IgD-negative memory B cell (primary cell): ENCODE results near the gene ELP6. TPM values are rescaled to one million over a fixed set of nuclear protein-coding genes. Genes with fewer than 3 reads are reported as not detected.

Experiments used
- H3K27ac Mint-ChIP-seq, 3 donors: one replicate each; pipeline ENCODE4 v1.8.0; 2020 to 2022; ENCODE audit warnings: mild to moderate bottlenecking in 3 of 3, mixed read lengths in 3 of 3, moderate library complexity in 1 of 3
- H3K27me3 Mint-ChIP-seq: one replicate; pipeline ENCODE4 v1.8.0; 2021; ENCODE audit warnings: mixed read lengths
- H3K36me3 Mint-ChIP-seq: one replicate; pipeline ENCODE4 v1.8.0; 2020; ENCODE audit warnings: mild to moderate bottlenecking, mixed read lengths
- H3K4me1 Mint-ChIP-seq, 3 donors: one replicate each; pipeline ENCODE4 v1.8.0; 2020 to 2022; ENCODE audit warnings: mixed read lengths in 3 of 3, mild to moderate bottlenecking in 1 of 3
- H3K4me3 Mint-ChIP-seq, 4 donors: one replicate each; pipeline ENCODE4 v1.8.0; 2020 to 2022; ENCODE audit warnings: mild to moderate bottlenecking in 4 of 4, mixed read lengths in 4 of 4, moderate library complexity in 3 of 4
- H3K9me3 Mint-ChIP-seq, 3 donors: one replicate each; pipeline ENCODE4 v1.8.0; 2020 to 2021; ENCODE audit warnings: mixed read lengths in 3 of 3, mild to moderate bottlenecking in 1 of 3
- polyA plus RNA-seq: library from polyadenylated mRNA; unstranded; fragments of 300-500 nt; fragmentation: Illumina TruSeq; gene quantifications from one replicate; pipeline ENCODE4 v1.2.3, GENCODE V29; 2021

ELP6 gene
- 39.2 TPM for polyA plus RNA-seq

GRCh38 chr3:47513125-47513929, at the start of gene ELP6:
TSS of gene ELP6 (minus strand) at chr3:47513712. CDS start at chr3:47513590, 122 bp downstream.
- H3K27me3 Mint-ChIP-seq = no peaks in the 10 kb centered on the region
- H3K27ac Mint-ChIP-seq = peak within 1 kb of the TSS; percentile 99
- no peaks in the 10 kb centered on the region for H3K9me3 Mint-ChIP-seq
- H3K36me3 Mint-ChIP-seq = peaks cover 5% of the 10 kb centered on the region
- peak within 1 kb of the TSS; percentile 98 to 100 (median 99) for H3K4me3 Mint-ChIP-seq
- peaks cover 4 to 19% (median 9%) of the 10 kb centered on the region in 3 donors for H3K4me1 Mint-ChIP-seq

- Mint-ChIP-seq H3K4me1 (no peaks in the 10 kb centered on the region), H3K9me3 (peaks cover 0 to 2% (median 0%) of the 10 kb centered on the region in 3 donors), H3K27me3 (peaks cover 4% of the 10 kb centered on the region), H3K36me3 (no peaks in the 10 kb centered on the region), H3K4me3 (no peak overlapping the region), H3K27ac (no peak overlapping the region)
Measured at GRCh38 chr3:47556351-47556750, 42.8 kb upstream of the ELP6 start.

- peaks cover 0 to 2% (median 0%) of the 10 kb centered on the region in 3 donors for H3K9me3 Mint-ChIP-seq
- H3K27ac Mint-ChIP-seq = no peak overlapping the region
- H3K4me1 Mint-ChIP-seq = no peaks in the 10 kb centered on the region
- H3K36me3 Mint-ChIP-seq = no peaks in the 10 kb centered on the region
- peaks cover 1% of the 10 kb centered on the region for H3K27me3 Mint-ChIP-seq
- no peak overlapping the region for H3K4me3 Mint-ChIP-seq
Measured at GRCh38 chr3:47554335-47554734, 40.8 kb upstream of the ELP6 start.

GRCh38 chr3:47553407-47553806, 39.9 kb upstream of the ELP6 start:
- Mint-ChIP-seq H3K9me3 (peaks cover 0 to 2% (median 0%) of the 10 kb centered on the region in 3 donors), H3K36me3 (no peaks in the 10 kb centered on the region), H3K27ac (no peak overlapping the region), H3K4me1 (no peaks in the 10 kb centered on the region), H3K27me3 (peaks cover 1% of the 10 kb centered on the region), H3K4me3 (no peak overlapping the region)

DNA sequence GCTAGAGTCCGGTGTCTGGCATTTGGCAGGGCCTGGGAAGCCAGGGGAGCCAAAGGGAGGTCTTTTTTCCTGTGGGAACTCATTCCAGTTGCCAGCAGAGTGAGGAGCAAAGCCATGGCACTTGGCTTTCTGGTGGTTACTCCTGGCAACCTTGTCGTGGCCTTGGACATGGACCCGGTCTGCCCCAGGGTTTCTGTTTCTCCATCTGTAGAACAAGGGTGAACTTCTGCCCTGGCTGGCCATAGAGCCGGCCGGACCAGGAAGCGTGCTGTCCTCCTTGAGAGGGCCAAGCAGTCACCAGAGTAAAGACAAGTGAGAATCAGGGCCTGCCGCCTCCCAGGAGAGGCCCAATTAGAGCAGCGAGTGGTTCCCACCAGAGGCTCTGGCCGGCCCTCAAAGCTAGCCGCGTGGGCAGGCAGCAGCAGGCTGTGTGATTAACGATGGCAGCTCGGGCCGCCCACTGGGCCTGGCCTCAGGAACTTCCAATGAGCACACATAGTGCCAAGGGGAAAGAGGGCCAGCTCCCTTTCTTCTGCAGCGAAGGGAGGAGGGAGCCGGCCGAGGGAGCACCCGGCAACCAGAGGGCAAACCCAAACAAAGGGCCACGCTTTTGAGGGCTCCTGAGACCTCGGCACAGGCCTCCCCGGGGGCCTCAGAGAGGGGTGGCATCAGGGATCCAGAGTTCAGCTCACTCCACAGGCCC, 29.1 kb upstream of the ELP6 start:
- no peak overlapping the region for H3K4me3 Mint-ChIP-seq
- no peaks in the 10 kb centered on the region for H3K36me3 Mint-ChIP-seq
- H3K9me3 Mint-ChIP-seq = no peaks in the 10 kb centered on the region
- peaks cover 4% of the 10 kb centered on the region for H3K27me3 Mint-ChIP-seq
- H3K4me1 Mint-ChIP-seq = no peaks in the 10 kb centered on the region
- H3K27ac Mint-ChIP-seq = no peak overlapping the region

DNA sequence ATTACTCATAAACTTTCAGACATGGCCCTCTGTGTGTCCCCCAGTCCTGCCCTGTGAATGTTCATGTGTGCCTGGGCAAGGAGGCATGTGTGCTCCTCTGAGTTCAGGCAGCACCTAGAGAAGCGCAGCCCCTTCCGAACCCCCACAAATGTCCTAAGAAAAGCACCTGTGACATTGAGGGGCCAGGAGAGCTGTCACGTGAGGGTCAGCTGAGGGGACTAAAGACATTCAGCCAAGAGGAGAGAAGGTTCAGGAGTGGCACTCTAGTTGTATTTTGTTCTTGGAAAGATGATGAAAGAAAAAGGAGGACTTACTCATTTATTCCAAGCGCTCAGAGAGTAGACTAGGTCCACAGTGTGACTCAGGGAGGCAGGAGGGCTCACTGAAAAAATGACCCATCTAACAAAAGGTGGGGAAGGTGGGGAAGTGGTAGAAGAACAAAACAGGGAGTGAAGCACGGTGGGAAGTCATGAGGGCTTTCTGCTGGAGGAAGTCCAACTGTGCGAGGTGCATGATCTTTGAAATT, 28.1 kb upstream of the ELP6 start:
- Mint-ChIP-seq H3K27me3 (peaks cover 5% of the 10 kb centered on the region), H3K9me3 (no peaks in the 10 kb centered on the region), H3K4me3 (no peak overlapping the region), H3K27ac (no peak overlapping the region), H3K4me1 (no peaks in the 10 kb centered on the region), H3K36me3 (no peaks in the 10 kb centered on the region)

DNA sequence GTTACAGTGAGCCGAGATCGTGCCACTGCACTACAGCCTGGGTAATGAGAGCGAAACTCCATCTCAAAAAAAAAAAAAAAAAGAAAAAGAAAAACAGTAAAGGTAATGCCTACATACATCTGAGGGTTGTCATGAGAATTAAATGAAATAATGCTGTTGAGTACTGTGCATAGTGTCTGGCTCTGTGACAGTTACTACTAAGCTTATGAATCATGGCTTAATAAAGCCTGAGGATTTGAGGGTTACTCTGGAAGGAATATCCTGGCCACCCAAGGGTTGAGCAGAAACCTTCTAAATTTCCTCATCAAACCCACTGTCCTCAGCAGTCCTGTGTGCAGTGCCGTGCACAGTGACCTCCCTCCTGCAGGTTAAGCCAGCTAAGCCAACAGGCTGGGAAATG, 26.8 kb upstream of the ELP6 start:
- no peaks in the 10 kb centered on the region for H3K9me3 Mint-ChIP-seq
- peaks cover 5% of the 10 kb centered on the region for H3K27me3 Mint-ChIP-seq
- H3K27ac Mint-ChIP-seq = no peak overlapping the region
- no peaks in the 10 kb centered on the region for H3K4me1 Mint-ChIP-seq
- H3K36me3 Mint-ChIP-seq = no peaks in the 10 kb centered on the region
- no peak overlapping the region for H3K4me3 Mint-ChIP-seq

- no peaks in the 10 kb centered on the region for H3K36me3 Mint-ChIP-seq
- H3K9me3 Mint-ChIP-seq = peaks cover 0 to 2% (median 0%) of the 10 kb centered on the region in 3 donors
- no peak overlapping the region for H3K27ac Mint-ChIP-seq
- H3K27me3 Mint-ChIP-seq = peaks cover 5% of the 10 kb centered on the region
- no peak overlapping the region for H3K4me3 Mint-ChIP-seq
- peaks cover 0 to 1% (median 0%) of the 10 kb centered on the region in 3 donors for H3K4me1 Mint-ChIP-seq
Measured at GRCh38 chr3:47536967-47537366, 23.5 kb upstream of the ELP6 start.

- H3K27ac Mint-ChIP-seq = no peak overlapping the region
- H3K36me3 Mint-ChIP-seq = no peaks in the 10 kb centered on the region
- H3K4me1 Mint-ChIP-seq = peaks cover 0 to 1% (median 0%) of the 10 kb centered on the region in 3 donors
- no peak overlapping the region for H3K4me3 Mint-ChIP-seq
- peaks cover 0 to 2% (median 0%) of the 10 kb centered on the region in 3 donors for H3K9me3 Mint-ChIP-seq
- peaks cover 5% of the 10 kb centered on the region for H3K27me3 Mint-ChIP-seq
Measured at GRCh38 chr3:47536221-47536891, 22.8 kb upstream of the ELP6 start.

DNA sequence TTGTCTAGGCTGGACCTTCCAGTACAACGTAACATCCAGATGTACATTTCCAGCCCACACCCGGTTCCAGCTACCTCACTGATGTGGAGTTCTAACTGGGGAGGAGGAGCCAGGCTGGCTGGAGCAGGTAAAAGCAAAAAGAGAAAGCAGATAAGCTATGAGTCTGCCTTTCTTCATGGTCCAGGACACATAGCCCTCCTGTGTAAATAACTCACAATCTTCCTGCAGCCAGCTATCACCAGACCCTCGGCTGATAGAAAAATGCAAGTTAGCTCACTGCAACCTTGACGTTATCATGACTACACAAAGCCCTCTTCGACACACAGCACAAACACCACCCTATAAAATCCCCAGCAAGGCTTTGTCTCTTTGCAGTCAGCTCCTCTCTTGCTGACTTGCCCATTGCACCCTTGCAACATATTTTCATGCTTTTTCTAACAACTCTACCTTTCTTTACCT, 20.5 kb upstream of the ELP6 start:
- H3K4me1 Mint-ChIP-seq = peaks cover 0 to 1% (median 0%) of the 10 kb centered on the region in 3 donors
- no peaks in the 10 kb centered on the region for H3K36me3 Mint-ChIP-seq
- peaks cover 5% of the 10 kb centered on the region for H3K27me3 Mint-ChIP-seq
- no peak overlapping the region for H3K4me3 Mint-ChIP-seq
- peaks cover 0 to 4% (median 0%) of the 10 kb centered on the region in 3 donors for H3K9me3 Mint-ChIP-seq
- no peak overlapping the region for H3K27ac Mint-ChIP-seq

- peaks cover 0 to 4% (median 0%) of the 10 kb centered on the region in 3 donors for H3K9me3 Mint-ChIP-seq
- peaks cover 2% of the 10 kb centered on the region for H3K27me3 Mint-ChIP-seq
- H3K36me3 Mint-ChIP-seq = peaks cover 1% of the 10 kb centered on the region
- H3K4me3 Mint-ChIP-seq = no peak overlapping the region
- H3K27ac Mint-ChIP-seq = no peak overlapping the region
- H3K4me1 Mint-ChIP-seq = peaks cover 0 to 1% (median 0%) of the 10 kb centered on the region in 3 donors
Measured at GRCh38 chr3:47533481-47533880, 20.0 kb upstream of the ELP6 start.

DNA sequence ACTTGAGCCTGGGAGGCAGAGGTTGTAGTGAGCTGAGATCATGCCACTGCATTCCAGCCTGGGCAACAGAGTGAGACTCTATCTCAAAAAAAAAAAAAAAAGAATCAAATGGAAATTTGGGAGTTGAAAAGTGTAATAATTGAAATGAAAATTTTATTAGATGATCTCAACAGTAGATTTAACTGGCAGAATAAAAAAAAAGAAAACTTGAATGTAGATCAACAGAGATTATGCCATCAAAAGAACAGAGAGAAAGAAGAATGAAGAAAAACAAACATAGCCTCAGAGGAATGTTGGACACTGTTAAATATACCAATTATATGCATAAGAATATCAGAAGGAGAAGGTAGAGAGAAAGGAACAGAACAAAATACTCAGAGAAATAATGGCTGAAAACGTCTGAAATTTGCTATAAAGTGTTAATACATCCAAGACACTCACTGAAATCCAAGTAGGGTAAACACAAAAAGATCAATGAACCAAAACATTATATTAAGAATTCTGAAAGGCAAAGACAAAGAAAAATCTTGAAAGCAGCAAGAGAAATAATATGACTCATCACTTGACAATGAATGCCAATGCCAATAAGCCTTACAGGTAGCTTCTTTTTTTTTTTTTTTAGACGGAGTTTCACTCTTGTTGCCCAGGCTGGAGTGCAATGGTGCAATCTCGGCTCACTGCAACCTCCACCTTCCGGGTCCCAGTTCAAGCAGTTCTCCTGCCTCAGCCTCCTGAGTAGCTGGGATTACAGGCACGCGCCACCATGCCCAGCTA, 14.6 kb upstream of the ELP6 start:
- H3K27ac Mint-ChIP-seq = no peak overlapping the region
- no peak overlapping the region for H3K4me3 Mint-ChIP-seq
- H3K4me1 Mint-ChIP-seq = peaks cover 6 to 8% (median 7%) of the 10 kb centered on the region in 3 donors
- peaks cover 3% of the 10 kb centered on the region for H3K36me3 Mint-ChIP-seq
- peaks cover 3 to 5% (median 4%) of the 10 kb centered on the region in 3 donors for H3K9me3 Mint-ChIP-seq
- peaks cover 2% of the 10 kb centered on the region for H3K27me3 Mint-ChIP-seq

DNA sequence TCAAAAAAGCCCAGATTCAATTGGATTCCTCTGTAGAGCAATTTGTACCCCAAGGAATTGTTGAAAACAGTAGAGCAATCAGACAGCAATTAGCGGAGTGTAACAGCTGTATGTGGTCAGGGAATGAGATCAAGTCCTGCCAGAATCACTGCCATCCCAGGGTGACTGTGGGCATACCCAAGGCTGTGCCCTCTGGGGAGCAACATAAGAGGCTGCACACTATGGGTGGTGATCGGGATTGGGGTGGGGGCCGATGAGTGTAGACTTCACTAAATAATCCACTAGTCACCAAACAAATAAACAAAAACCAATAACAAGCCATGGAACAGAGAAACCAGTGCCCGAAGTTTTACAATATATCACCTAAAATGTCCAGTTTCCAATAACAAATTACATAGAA, 12.1 kb upstream of the ELP6 start:
- peaks cover 7 to 12% (median 11%) of the 10 kb centered on the region in 3 donors for H3K4me1 Mint-ChIP-seq
- H3K36me3 Mint-ChIP-seq = peaks cover 3% of the 10 kb centered on the region
- no peak overlapping the region for H3K27ac Mint-ChIP-seq
- H3K9me3 Mint-ChIP-seq = peaks cover 3 to 5% (median 4%) of the 10 kb centered on the region in 3 donors
- H3K27me3 Mint-ChIP-seq = peaks cover 2% of the 10 kb centered on the region
- peak overlapping the region in 1 of 4 donors; percentile 82 for H3K4me3 Mint-ChIP-seq
